Measurements from ENCODE around the gene SLC38A3. TPM values are rescaled to one million over a fixed set of nuclear protein-coding genes. Genes with fewer than 3 reads are reported as not detected.

The SLC38A3 gene
- total and polyA plus RNA-seq, 2 of the 8 experiments (the other 6 are each of a cell fraction or from before 2014, with no cell fraction given) = 1.2 to 3.7 TPM

DNA sequence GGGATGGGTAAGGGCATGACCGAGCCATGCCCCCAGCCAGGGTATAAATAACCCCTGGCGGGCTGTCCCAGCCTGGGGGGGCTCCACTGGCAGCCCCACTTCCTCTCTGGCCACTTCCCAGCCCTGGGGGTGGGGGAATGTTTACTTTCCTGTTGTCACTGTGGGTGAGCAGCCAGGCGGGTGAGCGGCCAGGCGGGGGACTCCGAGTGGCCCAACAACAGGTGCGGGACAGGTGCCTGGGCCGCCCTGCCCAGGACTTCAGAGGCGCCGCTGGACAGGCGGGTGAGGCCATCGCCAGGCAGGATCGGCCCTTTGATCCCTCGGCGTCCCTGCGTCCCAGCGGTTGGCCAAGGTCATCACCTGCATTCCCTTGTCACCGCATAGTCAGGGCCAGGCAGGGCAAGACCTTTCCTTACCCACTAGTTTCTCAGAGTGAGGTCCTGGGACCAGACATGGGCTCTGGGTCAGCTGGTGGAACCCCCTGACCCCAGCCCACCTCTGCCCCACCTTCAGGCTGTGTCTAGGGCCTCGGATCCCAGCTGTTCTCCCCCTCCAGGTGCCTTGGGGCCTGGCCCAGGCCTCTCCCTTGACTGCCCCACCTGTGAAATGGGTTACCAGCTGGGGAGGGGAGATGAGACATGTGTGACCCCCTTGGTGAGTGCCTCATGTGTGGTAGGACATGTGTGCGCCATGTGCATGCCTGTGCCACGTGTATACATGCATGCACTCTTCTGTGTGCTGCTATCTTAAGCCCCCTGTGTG is 33.4 kb upstream of the SLC38A3 start:
- Histone ChIP-seq H3K9ac (replicated peaks in 1 of 4; ENCODE audit: extremely low read depth in 1 of 4, low read depth in 3 of 4, low read length in 3 of 4) (no peak overlapping the region), H3K9me3 (ENCODE audit: insufficient read depth in 2 of 2, low read depth in 1 of 2, low read length in 1 of 2) (no peaks in the 10 kb centered on the region), H2BK15ac (ENCODE audit: low read length) (no peak overlapping the region), H3K36me3 (ENCODE audit: control insufficient read depth in 2 of 4, insufficient read depth in 4 of 4, low read length in 3 of 4) (peaks cover 7 to 21% (median 10%) of the 10 kb centered on the region in 4 experiments), H3K18ac (ENCODE audit: extremely low read depth, low read length) (no peak overlapping the region; the same call in 1 of the 2 replicates), H2AFZ (ENCODE audit: low read length) (no peak overlapping the region), H3K4ac (replicated peaks; ENCODE audit: insufficient read length, low read depth, low read length) (no peak overlapping the region), H3K79me1 (ENCODE audit: low read depth, low read length) (peaks cover 17% of the 10 kb centered on the region), H3K23ac (ENCODE audit: insufficient read length) (no peak overlapping the region), H3K56ac (replicated peaks; ENCODE audit: insufficient read length, low read depth, low read length) (no peak overlapping the region), H3K4me3 (ENCODE audit: extremely low read depth in 1 of 4, insufficient read depth in 2 of 4, low read depth in 3 of 4, low read length in 4 of 4) (no peak overlapping the region), H4K8ac (ENCODE audit: extremely low read depth, insufficient read depth, low read length) (no peak overlapping the region), H4K91ac (replicated peaks; ENCODE audit: insufficient read length, low read length) (no peak overlapping the region), H3K14ac (ENCODE audit: insufficient read length) (no peak overlapping the region), H2AK5ac (ENCODE audit: low read depth, low read length) (no peak overlapping the region), H3K4me2 (ENCODE audit: insufficient read depth in 1 of 2, low read depth in 2 of 2, low read length in 2 of 2) (no peak overlapping the region), H3K27me3 (replicated peaks in 1 of 4; ENCODE audit: control insufficient read depth in 3 of 4, extremely low read depth in 1 of 4, insufficient read depth in 3 of 4, low read length in 3 of 4) (no peaks in the 10 kb centered on the region), H3K27ac (ENCODE audit: low read depth, low read length) (no peak overlapping the region; the same call in 1 of the 2 replicates), H3K4me1 (replicated peaks in 1 of 4; ENCODE audit: control insufficient read depth in 3 of 4, insufficient read depth in 4 of 4, low read length in 3 of 4) (peaks cover 0 to 13% (median 5%) of the 10 kb centered on the region in 4 experiments; a peak in 5 of 7 replicates), H4K20me1 (replicated peaks in 1 of 2; ENCODE audit: control insufficient read depth in 1 of 2, insufficient read depth in 2 of 2, low read length in 2 of 2) (peaks cover 2 to 16% of the 10 kb centered on the region in 2 experiments), H2BK20ac (ENCODE audit: low read length) (no peak overlapping the region), H2BK12ac (ENCODE audit: low read depth, low read length) (no peak overlapping the region), H2BK120ac (replicated peaks; ENCODE audit: low read depth, low read length) (no peak overlapping the region), H2BK5ac (ENCODE audit: low read depth, low read length) (0 out of 2 replicates have a peak overlapping the region, but pooled peaks have one; percentile 9), H3K23me2 (ENCODE audit: low read depth, low read length) (no peaks in the 10 kb centered on the region), H3K79me2 (ENCODE audit: control insufficient read depth in 1 of 2, insufficient read depth in 2 of 2, low read length in 2 of 2) (peaks cover 0 to 9% of the 10 kb centered on the region in 2 experiments; a peak in 1 of 4 replicates), H4K5ac (ENCODE audit: insufficient read length, low read depth, low read length) (no peak overlapping the region)
- CTCF ChIA-PET (ENCODE audit: partially characterized antibody) = interaction anchor here (0.6 to 25.0 kb wide), 12 partner anchors 11 to 266 kb away, joined by 3 to 299 read pairs (median 12); partner anchors contain the start of gene GNAT1
- 85% methylated on average over 20 of the region's 21 CpGs; no CpG with 5 or more reads in 1 of the 2 experiments for WGBS, 2 experiments (ENCODE audit: extremely low coverage in 1 of 2, insufficient coverage in 1 of 2, insufficient read length in 1 of 2, insufficient replicate concordance in 2 of 2, low coverage in 1 of 2, low lambda C conversion rate in 2 of 2, missing lambda C conversion rate in 1 of 2)
- DNase-seq (ENCODE audit: low read depth in 1 of 2, low spot score in 2 of 2) (no peak), FAIRE-seq (no peak)
- POLR2A ChIA-PET (ENCODE audit: partially characterized antibody) = interaction anchor here (0.5 to 7.2 kb wide), 10 partner anchors 8 to 56 kb away, joined by 3 to 34 read pairs (median 4); no protein-coding TSS in a partner anchor
- TF ChIP-seq KDM1A (IDR thresholded peaks at IDR 0.05; ENCODE audit: borderline replicate concordance, low read length) (no peak), RAD21 (IDR thresholded peaks at IDR 0.05 in 1 of 2, conservative IDR thresholded peaks at IDR 0.05 in 1 of 2; ENCODE audit: low read depth in 2 of 2, low read length in 2 of 2) (no peak), PHF8 (conservative IDR thresholded peaks at IDR 0.05; ENCODE audit: low read depth, low read length) (no peak), KDM5A (IDR thresholded peaks at IDR 0.05; ENCODE audit: low read length) (no peak), SIX5 (IDR thresholded peaks at IDR 0.05; ENCODE audit: low read depth, low read length) (no peak), POLR2A (IDR thresholded peaks at IDR 0.05; ENCODE audit: control extremely low read depth in 1 of 2, low read depth in 2 of 2, low read length in 2 of 2) (no peak), SP1 (IDR thresholded peaks at IDR 0.05; ENCODE audit: low read depth, low read length) (no peak), SIN3A (conservative IDR thresholded peaks at IDR 0.05 in 1 of 2, IDR thresholded peaks at IDR 0.05 in 1 of 2; ENCODE audit: low read depth in 1 of 2, low read length in 2 of 2) (no peak)
- TF ChIP-seq, protein P1, sequence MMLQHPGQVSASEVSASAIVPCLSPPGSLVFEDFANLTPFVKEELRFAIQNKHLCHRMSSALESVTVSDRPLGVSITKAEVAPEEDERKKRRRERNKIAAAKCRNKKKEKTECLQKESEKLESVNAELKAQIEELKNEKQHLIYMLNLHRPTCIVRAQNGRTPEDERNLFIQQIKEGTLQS (IDR thresholded peaks at IDR 0.05; ENCODE audit: insufficient read depth, low read depth, low read length) = no peak
- TF ChIP-seq, protein P2, sequence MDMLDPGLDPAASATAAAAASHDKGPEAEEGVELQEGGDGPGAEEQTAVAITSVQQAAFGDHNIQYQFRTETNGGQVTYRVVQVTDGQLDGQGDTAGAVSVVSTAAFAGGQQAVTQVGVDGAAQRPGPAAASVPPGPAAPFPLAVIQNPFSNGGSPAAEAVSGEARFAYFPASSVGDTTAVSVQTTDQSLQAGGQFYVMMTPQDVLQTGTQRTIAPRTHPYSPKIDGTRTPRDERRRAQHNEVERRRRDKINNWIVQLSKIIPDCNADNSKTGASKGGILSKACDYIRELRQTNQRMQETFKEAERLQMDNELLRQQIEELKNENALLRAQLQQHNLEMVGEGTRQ (IDR thresholded peaks at IDR 0.05; ENCODE audit: low read length) = no peak

All from H1 (cell line).